GM23338 (cell line): ENCODE data around the gene ENOX1.

Source experiments
- EZH2 ChIP-seq: fragments of 200-600 bp; sonication (generic); IDR thresholded peaks from one replicate; pipeline ENCODE4 v1.8.0; 2017; ENCODE audit warnings: antibody characterized with exemption, mild to moderate bottlenecking, low read depth; ENCODE audit not compliant: unreplicated experiment
- EZH2phosphoT487 ChIP-seq: fragments of 200-600 bp; sonication (generic); IDR thresholded peaks from one replicate; pipeline ENCODE4 v1.8.1; 2018; ENCODE audit warnings: antibody characterized with exemption; ENCODE audit not compliant: unreplicated experiment
- POLR2AphosphoS5 ChIP-seq: IDR thresholded peaks from 2 replicates; pipeline ENCODE4 v1.6.1; 2016; ENCODE audit warnings: antibody characterized with exemption, low read depth

DNA sequence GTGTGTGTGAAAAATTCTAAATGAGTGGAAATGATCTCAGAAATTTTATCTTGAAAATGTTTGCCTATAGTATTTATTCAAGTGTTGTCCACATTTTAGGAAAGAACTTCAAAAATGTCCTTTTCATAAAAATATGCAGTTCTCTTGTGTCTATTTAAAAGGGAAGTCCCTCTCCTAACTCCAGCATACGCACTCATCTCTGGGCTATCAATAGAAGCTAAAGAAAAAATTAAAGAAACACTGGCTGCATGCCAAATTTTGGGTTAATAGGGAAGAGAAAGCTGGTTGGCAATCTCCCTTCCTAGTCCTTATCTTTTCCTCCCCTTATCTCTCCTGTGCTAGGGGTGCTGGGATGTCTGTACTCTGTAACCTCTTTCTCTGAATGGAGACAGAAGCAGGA is 313.3 kb downstream of the ENOX1 start:
- TF ChIP-seq POLR2AphosphoS5 (no peak), EZH2phosphoT487 (no peak), EZH2 (no peak)
